Globus pallidus (tissue), 1 donor: Measurements from ENCODE around the gene CCDC122.

Experiments
- DNase-seq: peaks from one replicate; pipeline ENCODE4 v3.0.0-alpha.2; 2015; ENCODE audit warnings: low spot score

The CCDC122 gene

GRCh38 chr13:43802511-43802910, 77.0 kb downstream of the CCDC122 start:
- DNase-seq: no peak

DNA sequence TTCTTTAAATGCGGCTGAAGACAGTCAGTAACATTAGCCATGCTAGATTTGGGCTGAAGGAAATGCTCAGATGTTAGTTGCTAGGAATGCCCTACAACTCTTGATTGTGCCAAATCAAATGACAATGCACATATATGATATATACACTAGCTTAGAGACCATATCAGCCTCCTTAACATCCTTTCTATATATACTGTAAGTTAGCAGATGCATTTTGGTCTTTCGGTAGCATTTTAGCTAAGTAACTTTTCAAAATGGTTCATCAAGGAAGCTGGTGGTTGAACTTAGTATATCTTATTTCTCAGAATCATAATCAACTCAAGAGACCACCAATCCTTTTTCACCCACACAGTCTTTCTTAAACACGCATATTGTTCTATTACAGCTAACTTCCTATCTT, 78.7 kb downstream of the CCDC122 start:
- DNase-seq: no peak

- DNase-seq: no peak
These were observed 80.3 kb downstream of the CCDC122 start for GRCh38 chr13:43799191-43799590.

DNA sequence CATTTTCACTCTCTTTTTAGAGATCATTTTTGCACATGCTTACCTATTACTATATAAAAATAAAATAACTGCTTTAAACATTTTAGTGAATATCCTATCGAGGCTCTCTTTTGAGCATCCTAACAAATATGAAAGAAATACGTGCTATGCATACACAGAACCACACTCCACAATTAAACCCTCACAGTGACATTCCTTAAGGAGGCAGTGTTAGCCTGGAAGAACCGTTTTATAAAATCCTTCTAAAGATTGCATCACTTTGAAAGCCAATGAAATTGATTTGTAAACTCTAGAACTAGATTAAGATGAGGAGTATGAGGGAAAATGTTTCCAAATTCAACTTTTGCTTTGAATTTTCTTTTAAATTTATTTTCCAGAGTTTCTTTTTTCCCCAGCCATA, 81.7 kb downstream of the CCDC122 start:
- peak; percentile 79 for DNase-seq

GRCh38 chr13:43797159-43797558, 82.4 kb downstream of the CCDC122 start:
- no peak for DNase-seq

DNA sequence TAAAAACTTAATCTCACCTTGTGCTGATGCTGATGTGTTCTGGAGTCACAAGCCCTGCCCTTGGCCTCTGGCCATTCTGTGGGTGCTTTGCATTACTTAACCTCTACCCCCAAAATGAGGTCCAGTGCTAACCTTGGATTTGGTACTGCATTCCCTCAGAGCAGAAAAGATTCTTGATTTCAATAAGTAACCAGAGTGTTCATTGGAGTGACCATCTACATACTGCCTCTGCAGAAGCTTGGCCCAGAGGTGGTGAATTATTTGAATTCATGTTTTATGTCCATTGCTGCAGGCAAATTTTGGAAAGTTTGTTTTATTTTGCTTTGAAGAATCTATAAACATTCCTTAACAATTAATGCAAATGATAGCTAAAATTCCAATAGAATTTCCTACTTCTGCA, 85.1 kb downstream of the CCDC122 start:
- no peak for DNase-seq

DNA sequence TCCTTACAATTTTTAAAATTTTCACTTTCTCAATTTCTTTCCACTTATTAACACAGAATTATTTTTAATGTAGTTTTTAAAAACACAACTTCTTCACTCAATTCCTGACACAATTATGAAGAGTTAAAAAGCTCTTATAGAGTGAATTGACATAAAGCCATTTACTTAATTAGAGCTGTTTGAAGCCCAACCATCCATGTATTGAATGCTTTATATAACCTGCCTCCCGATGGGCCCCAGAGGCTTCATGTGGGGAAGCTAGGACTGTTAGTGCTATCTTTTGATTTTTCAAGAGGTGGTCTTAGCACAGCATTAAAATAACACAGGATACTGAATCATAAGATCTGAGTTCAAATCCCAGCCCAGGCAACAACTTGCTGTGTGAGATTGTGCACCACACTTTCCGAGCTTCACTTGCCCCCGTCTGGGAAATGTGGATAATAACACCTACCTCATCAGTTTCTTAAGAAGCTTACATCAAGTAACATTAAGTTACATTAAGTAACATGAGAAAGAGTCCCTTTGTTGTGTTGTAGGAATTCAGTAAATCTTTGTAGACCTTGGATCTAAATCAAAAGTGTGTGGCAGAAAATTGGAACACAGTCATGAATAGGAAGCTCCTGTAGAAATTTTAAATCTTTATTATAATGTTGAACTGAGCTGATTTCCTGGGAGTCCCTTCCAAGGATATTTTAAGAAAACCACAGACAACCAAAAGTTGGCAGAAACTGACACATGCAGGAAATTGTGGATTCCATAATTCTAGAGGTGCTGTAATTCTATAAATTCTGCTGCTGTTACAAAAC, 87.3 kb downstream of the CCDC122 start:
- DNase-seq: no peak

DNA sequence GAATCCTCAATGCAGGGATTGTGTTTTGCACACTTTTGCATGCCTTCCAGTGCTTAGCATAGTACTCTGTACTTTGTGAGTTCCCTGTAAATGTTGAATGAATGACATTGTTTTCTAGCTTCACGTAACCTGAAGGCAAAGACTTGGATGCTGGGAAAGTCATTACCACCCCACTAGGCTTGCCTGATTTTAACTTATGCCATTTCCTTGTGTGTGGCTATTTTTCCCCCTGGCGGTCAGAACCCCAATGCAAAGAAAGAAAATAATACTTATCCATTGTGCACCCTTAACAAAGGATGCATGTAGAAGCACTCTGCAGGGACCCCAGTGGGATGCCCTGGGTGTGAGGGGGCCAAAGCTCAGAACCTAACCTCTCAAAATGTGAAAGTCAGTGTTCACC, 91.5 kb downstream of the CCDC122 start:
- no peak for DNase-seq

GRCh38 chr13:43787518-43787891, 92.0 kb downstream of the CCDC122 start:
- DNase-seq: no peak

DNA sequence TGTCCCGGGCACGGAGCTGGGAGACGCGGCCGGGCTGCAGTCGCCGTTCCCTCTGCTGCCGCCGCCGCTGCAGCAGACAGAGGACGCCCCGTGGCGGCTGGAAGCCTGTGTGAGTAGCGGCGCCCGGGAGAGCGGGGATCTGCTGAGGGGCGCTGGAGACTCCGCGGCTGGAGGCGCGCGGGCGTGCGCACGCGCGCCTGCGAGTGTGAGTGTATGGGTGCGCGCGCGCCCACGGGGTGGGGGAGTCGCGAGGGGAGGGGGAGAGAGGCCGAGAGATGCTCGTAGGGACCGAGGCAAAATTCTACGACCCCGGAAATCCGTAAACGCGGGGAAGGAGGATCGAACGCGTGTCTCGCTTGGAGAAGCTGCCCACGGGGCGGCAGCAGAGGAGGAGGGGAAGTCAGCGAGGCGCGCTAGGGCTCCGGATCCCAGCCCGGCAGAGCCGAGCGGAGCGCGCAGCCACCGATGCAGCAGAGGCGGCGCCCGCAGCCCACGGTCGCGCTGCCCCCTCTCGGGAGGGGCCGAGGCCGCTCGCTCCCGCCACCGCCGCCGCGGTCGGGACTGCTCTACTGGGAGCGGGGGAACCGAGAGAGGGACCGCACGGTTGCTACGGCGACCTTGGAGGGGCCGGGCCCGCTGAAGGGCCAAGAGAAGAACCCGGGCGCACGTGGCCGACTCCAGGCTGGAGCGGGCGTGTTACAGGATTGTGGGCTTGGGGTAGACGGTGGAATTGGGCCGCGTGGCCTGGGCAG, 92.6 kb downstream of the CCDC122 start, which contains the start of gene ENOX1:
Gene ENOX1, minus strand, starts transcription at position 207 of the 752 bp plus-strand sequence.
- peak; percentile 93 for DNase-seq

DNA sequence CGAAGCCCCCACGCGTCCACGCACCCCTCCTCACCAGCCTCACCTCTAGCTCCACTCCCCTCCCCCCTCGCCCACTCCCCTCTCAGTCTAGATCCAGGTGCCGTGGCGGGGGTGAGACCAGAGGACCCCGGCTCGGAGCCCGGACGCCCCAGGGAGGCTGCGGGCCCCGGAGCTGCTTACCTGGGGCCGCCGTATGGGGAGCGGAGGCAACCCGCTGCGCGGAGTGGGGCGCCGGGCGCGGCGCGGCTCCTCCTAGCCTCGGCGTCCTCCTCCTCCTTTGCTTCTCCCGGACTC, 93.1 kb downstream of the CCDC122 start:
- no peak for DNase-seq
